HG03521 (cell line): ENCODE results near the gene DBX1.
"Not testable (repeated sequence)": the region's sequence is repeated elsewhere in the genome, so short reads cannot be mapped to it uniquely, and the experiment has no call there.

Experiments used
- ATAC-seq: cut with Tn5 transposase; IDR thresholded peaks from one replicate; pipeline ENCODE4 v1.9.1; 2021; ENCODE audit warnings: mild to moderate bottlenecking, moderate library complexity; ENCODE audit not compliant: unreplicated experiment

The DBX1 gene

DNA sequence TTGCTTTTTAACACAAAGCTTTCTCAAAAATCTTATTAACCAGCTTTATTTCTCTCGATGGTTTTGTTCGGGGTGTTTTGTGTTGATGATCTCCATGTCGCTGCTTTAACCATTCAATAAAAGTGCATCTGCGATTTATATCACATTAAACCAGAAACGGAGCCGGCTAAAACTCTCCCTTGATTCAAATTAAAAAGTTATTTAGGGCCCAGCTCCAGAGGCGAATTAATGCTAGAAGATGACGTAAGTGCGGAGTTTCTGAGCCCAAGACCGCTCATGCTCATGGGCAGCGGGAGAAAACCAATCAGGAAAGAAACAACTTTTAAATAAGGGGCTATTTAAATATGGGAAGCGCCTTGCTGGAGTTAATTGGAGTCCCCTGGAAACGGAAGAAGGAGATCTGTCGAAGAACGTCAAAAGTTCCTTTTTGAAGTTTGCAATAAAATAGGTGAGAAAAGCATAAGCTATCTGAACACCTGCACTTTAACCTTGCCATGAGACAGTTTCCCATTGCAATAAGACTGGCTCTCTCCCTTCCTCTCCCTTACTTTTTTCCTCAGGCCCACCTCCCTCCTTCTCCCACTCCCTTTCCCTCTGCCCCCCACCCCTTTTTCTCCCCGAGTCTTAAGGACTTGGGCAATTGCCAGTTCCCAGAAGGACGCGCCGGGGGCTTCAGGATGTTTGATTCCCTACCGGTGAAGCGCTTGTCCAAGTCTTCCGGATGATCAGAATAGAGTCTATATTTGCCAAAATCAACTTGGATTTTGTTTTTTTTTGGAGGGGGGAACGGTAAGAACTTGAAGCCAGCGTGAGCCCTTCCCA lies 1.9 kb upstream of the DBX1 start:
- ATAC-seq = no peak

DNA sequence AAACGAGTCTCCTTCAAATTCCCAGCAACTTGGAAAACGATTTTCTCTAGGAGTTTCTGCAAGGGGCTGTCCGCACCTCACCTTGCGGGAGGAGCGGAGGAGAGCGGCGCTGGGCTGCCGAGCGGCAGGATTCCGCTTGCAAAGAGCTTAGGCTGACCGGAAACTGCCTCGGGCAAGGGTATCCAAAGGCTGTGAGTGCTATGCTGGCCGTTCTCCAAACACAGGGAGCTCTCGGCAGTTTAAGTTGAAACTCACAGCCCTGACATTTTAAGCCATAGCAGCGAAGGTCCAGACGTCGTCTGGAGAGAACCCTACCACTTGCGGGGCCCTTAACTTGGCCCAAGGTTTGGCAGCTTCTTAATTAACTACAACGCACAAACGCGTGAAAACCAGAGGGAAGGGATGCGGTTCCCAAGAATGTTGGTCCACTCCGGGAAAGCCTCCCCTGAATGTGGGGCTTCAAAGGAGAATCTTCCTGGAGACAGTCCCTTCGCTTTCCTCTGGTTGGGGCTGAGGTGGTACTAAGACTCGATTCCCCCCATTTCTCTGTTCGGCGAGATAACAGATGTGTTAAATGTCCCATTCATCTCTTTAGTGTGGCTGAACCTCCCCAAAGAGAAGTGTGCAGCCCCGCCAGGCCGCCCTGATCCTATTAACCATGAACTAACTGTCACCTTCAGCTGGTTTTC lies 1.1 kb upstream of the DBX1 start:
- ATAC-seq = no peak

GRCh38 chr11:20159466-20160381 lies 551 bp downstream of the DBX1 start:
- no peak for ATAC-seq

- no peak for ATAC-seq
These were observed 1.5 kb downstream of the DBX1 start for GRCh38 chr11:20158597-20159257.

- ATAC-seq = no peak
These were observed 2.5 kb downstream of the DBX1 start for GRCh38 chr11:20157728-20158127.

DNA sequence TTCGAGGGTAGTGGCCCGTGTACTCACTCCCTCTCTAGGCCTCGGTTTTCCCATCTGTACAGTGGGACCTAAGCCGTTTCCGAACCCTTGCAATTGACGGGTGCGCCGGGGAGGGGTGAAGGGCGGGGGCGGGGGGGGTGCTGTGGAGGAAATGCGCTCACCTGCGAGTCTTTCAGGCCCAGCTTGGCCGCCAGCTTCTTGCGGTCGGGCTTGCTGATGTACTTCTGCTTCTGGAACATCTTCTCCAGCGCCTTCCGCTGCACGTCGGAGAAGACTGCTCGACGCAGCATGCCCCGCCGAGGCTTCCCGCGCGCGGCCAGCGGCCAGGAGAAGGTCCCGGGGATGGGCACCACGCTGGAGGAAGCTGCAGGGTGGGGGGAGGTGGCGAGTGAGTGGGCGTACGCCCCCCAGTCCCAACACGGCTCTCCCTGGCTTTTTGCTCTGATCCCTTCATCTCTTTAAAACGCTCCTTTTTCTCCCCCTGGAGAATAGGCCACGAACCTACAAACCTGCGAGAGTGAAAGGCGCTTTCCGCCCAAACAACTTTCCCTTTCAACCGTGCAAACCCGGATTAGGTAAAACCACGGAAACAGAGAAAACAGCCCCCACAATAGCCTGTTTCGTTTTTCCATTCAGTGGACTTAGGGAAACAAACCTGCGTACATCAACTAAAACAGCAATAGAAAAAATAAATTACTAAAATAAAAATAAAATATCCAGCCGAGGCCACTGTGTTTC lies 3.2 kb downstream of the DBX1 start:
- ATAC-seq = no peak

DNA sequence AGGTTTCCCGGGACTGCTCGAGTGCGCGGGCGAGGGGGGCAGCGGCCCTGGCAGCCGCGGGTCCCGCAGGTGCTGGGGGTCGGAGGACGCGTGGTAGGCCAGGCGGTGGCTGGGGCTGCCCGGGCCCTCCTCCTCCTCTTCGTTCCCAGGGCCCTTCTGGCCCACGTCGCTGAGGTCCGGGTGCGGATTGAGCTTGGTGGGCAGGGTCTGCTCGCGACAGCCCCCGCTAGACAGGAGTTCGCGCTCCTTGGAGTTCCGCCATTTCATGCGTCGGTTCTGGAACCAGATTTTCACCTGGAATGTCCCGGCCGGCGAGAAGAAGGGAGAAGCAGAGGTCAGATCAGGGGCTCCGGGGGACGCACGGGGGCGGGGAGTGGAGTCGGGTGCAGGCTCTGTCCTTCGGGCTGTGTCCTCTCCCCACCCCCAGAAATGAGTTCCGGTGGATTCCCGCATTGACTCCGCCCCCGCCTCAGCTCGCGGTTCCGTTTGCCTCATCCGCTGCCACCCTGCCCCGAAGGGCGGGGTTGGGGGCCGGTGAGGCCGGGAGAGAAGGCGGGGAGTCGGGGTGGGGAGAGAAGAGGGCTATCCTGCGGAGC lies 3.9 kb downstream of the DBX1 start:
- ATAC-seq = no peak

- ATAC-seq = no peak
These were observed 4.5 kb downstream of the DBX1 start for GRCh38 chr11:20155683-20156279.

DNA sequence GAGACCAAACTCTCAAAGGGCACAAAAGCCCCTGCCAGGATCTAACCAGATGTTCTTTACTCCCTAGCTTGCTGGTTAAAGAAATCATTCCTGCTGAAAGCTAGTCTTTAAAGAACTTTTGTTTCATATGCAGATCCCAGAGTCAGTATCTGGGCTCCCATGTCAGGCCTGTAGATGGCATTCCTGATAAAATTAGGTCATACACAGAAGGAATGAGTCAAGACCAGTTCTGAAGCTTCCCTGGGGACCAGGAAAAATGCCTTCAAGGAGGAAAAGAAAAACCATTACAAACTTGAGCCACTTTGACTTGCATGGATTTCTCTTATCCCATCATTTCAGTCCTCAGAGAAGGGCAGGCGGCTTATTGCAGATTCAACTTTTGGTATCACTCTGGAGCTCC lies 5.9 kb downstream of the DBX1 start:
- ATAC-seq = no peak

DNA sequence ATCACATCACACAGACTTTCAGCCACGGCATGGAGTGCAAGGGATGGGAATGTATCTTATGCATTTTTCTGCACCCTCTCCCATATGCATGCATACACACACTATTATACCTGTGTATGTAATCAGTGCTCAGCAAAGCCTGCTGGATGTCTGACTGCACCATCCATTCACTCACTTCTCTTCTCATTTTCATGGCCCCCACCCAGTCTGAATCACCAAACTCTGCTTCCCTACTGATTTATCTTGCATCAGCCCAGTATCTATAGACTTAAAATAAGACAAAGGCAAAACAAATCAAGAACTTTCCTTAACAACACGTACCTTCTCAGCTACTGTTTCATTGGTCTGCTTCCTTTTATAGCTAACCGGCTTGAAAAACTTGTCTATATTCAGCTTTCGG lies 21.6 kb downstream of the DBX1 start:
- ATAC-seq = no peak

- ATAC-seq = no peak
These were observed 22.6 kb downstream of the DBX1 start for GRCh38 chr11:20137637-20138036.

DNA sequence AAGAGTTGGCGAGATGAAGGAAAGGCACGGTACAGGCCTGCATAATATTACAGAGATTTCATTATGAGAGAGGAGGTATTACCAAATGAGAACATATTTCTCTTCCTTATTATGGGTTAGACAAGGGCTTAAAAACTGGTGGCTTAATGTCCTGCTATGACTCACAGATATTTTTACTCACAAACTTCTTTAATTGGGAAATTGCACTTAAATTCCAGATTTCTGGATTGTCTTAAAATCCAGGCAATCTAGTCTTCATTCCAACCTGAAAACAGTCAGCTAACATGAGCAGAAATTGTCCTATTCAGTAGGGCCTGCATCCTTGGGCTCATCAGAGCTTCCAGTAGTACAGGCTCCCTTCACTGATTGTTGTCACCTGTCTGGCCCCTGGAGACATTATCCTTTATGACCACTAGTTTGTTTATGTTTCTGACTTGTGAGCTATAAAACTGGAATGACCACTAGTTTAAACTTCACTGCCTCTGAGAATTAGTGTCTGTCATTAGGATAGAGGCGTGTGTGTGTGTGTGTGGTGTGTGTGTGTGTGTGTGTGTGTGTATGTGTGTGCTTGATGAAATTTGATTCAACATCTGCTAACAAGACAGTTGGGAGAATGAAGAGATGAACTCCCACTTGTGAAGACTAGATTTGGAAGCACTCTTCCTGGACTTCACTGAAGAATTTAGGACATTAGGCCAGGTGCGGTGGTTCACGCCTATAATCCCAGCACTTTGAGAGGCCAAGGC lies 25.1 kb downstream of the DBX1 start:
- ATAC-seq = no peak

GRCh38 chr11:20132667-20133039 lies 27.6 kb downstream of the DBX1 start:
- ATAC-seq = no peak

GRCh38 chr11:20131788-20132666 lies 28.2 kb downstream of the DBX1 start:
- ATAC-seq = no peak

DNA sequence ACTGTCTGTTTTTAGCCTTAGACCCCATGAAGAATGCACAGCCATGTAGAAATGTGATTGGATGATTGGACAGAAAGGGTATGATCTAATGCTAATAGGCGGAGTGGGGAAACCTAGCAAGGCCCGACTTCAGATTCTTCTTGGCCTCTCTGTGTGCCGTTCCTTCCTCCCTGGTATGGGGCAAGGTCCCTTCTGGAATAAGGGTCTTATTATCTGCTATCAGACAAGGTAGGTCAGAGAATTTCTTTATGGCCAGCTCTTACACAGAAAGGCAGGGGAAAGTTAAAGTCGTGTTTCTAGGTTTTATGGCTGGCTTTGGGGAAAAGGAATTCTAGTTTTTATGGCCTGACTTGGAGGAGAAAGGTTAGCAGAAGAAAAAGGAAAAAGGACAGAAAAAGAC lies 30.6 kb downstream of the DBX1 start:
- no peak for ATAC-seq

DNA sequence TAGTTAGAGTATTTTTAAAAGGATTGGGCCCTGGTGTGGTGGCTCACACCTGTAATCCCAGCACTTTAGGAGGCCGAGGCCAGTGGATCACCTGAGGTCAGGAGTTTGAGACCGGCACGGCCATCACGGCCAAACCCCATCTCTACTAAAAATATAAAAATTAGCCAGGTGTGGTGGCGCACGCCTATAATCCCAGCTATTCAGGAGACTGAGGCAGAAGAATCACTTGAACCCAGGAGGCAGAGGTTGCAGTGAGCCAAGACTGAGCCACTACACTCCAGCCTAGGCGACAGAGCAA lies 31.8 kb downstream of the DBX1 start:
- ATAC-seq = not testable (repeated sequence)

- peak; percentile 46 for ATAC-seq
These were observed 32.4 kb downstream of the DBX1 start for GRCh38 chr11:20127671-20128527.
